Panc1 (cell line): ENCODE results near the gene PDCD10.

Source experiments
- POLR2AphosphoS5 ChIP-seq: IDR thresholded peaks from 2 replicates; pipeline ENCODE4 v1.6.1; 2012; ENCODE audit warnings: mild to moderate bottlenecking, low read depth, low read length, moderate library complexity
- SIN3A ChIP-seq: IDR thresholded peaks from 2 replicates; pipeline ENCODE4 v1.6.1; 2012; ENCODE audit warnings: low read depth, mild to moderate bottlenecking, low read length, moderate library complexity, borderline replicate concordance; ENCODE audit not compliant: insufficient read depth
- TCF7L2 ChIP-seq: IDR thresholded peaks from 2 replicates; pipeline ENCODE4 v1.6.1; 2011; ENCODE audit warnings: mild to moderate bottlenecking, low read depth, low read length, inconsistent platforms
- TF ChIP-seq, protein P1 (sequence below): fragments of 450-650 bp; IDR thresholded peaks from 2 replicates; pipeline ENCODE4 v1.5.1; 2017; ENCODE audit warnings: mild to moderate bottlenecking

DNA sequence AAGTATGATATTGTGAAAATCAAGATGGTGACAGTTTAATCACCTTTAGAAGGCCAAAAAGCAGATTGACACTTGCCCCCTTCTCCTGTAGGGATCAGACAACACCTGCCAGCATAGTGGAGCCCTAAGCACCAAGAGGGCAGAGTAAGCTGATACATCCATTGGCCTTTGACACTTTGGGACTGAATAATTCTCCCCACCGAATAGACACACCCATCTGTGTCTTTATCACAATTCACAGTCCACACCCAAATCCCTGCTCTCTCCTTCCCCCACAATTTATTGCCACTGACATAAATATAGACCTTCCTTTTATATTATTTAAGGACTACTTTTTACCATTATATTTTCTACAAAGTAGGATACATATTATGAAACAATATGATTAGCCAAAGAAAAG is 77.9 kb downstream of the PDCD10 start:
- TF ChIP-seq, protein P1, sequence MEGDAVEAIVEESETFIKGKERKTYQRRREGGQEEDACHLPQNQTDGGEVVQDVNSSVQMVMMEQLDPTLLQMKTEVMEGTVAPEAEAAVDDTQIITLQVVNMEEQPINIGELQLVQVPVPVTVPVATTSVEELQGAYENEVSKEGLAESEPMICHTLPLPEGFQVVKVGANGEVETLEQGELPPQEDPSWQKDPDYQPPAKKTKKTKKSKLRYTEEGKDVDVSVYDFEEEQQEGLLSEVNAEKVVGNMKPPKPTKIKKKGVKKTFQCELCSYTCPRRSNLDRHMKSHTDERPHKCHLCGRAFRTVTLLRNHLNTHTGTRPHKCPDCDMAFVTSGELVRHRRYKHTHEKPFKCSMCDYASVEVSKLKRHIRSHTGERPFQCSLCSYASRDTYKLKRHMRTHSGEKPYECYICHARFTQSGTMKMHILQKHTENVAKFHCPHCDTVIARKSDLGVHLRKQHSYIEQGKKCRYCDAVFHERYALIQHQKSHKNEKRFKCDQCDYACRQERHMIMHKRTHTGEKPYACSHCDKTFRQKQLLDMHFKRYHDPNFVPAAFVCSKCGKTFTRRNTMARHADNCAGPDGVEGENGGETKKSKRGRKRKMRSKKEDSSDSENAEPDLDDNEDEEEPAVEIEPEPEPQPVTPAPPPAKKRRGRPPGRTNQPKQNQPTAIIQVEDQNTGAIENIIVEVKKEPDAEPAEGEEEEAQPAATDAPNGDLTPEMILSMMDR = no peak
- TF ChIP-seq POLR2AphosphoS5 (no peak), TCF7L2 (no peak), SIN3A (no peak)
